ENCODE data around the gene CUEDC2.

Gene CUEDC2

DNA sequence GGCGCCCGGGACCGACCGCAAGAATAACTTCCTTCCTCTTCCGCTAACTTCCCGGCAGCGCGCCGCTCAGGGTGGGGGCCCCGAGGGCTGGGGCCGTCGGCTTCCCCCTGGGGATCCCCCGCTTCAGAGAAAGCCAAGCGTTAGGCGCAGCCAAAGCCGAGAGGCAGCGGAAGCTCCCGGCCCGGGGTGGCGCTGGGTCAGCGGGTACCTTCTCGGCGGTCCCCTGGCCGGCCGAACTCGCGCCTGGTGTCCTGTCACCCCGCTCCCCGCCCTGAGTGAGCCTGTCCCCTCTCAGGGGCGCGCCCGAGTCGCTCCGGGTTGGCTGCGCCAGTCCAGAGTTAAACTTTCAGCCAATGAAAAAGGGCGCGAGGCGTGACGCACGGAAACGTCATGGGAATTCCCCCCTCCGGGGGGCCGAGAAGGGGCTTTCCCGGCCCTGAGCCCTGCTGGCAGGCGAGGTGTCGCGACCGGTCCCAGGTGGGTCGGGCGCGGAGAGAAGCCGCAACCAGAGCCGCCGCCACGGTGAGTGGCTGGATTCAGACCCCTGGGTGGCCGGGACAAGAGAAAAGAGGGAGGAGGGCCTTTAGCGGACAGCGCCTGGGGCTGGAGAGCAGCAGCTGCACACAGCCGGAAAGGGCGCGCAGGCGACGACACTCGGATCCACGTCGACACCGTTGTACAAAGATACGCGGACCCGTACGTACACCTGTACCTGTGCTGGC is 38.1 kb downstream of the CUEDC2 start:
- Histone ChIP-seq H3K9me3 (ENCODE audit: low read length) (no peaks in the 10 kb centered on the region), H4K20me1 (ENCODE audit: insufficient read depth, low read length) (no peaks in the 10 kb centered on the region), H3K9me2 (ENCODE audit: low read depth, low read length) (no peaks in the 10 kb centered on the region), H3K36me3 (ENCODE audit: insufficient read depth, low read length) (no peaks in the 10 kb centered on the region), H3K4me3 (ENCODE audit: low read depth, low read length, poor library complexity, severe bottlenecking) (peak overlapping the region; percentile 79), H3K9ac (ENCODE audit: low read length) (peak overlapping the region; percentile 73), H3K4me2 (ENCODE audit: low read length) (peak overlapping the region; percentile 79), H3K79me2 (ENCODE audit: insufficient read depth, low read length) (no peaks in the 10 kb centered on the region), H2AFZ (ENCODE audit: low read length) (no peak overlapping the region), H3K27me3 (ENCODE audit: insufficient read depth, low read length) (no peaks in the 10 kb centered on the region), H3K4me1 (ENCODE audit: insufficient read depth, low read length, severe bottlenecking) (peaks cover 18% of the 10 kb centered on the region), H3K27ac (ENCODE audit: low read depth, low read length, poor library complexity, severe bottlenecking) (peak overlapping the region; percentile 73), H3F3A (ENCODE audit: insufficient read depth, low read length) (no peaks in the 10 kb centered on the region)
- TF ChIP-seq EZH2 (IDR thresholded peaks at IDR 0.05; ENCODE audit: borderline replicate concordance, low read length), result no peak
- TF ChIP-seq, protein P1, sequence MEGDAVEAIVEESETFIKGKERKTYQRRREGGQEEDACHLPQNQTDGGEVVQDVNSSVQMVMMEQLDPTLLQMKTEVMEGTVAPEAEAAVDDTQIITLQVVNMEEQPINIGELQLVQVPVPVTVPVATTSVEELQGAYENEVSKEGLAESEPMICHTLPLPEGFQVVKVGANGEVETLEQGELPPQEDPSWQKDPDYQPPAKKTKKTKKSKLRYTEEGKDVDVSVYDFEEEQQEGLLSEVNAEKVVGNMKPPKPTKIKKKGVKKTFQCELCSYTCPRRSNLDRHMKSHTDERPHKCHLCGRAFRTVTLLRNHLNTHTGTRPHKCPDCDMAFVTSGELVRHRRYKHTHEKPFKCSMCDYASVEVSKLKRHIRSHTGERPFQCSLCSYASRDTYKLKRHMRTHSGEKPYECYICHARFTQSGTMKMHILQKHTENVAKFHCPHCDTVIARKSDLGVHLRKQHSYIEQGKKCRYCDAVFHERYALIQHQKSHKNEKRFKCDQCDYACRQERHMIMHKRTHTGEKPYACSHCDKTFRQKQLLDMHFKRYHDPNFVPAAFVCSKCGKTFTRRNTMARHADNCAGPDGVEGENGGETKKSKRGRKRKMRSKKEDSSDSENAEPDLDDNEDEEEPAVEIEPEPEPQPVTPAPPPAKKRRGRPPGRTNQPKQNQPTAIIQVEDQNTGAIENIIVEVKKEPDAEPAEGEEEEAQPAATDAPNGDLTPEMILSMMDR (IDR thresholded peaks at IDR 0.05; ENCODE audit: low read length), result no peak; the same call in 1 of the 2 replicates

DNA sequence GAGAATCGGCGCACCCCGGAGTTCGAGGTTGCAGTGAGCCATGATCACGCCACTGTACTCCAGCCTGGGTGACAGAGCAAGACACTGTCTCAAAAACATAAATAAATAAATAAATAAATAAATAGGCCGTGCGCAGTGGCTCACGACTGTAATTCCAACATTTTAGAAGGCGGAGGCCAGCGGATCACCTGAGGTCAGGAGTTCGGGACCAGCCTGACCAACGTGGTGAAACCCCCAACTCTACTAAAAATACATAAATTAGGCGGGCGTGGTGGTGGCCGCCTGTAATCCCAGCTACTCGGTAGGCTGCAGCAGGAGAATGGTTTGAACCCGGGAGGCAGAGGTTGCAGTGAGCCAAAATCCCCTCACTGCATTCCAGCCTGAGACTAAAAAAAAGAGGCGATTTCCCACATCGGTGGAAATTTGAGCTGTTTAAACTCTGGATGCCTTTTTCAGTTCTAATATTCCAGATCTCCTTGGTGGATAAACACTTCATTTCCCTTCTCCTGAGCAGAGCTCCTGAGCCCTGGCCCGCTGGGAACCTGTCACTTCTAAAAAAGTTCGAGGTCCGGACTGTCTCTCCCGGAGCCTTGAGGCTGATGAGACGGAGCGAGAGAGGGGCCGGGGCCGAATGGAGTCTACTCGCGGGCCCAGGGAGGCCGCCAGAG is 38.8 kb downstream of the CUEDC2 start:
- H3K79me2 ChIP-seq (ENCODE audit: insufficient read depth, low read length), result no peaks in the 10 kb centered on the region
- no peaks in the 10 kb centered on the region for H4K20me1 ChIP-seq (ENCODE audit: insufficient read depth, low read length)
- H3K36me3 ChIP-seq (ENCODE audit: insufficient read depth, low read length), result no peaks in the 10 kb centered on the region
- H3F3A ChIP-seq (ENCODE audit: insufficient read depth, low read length), result no peaks in the 10 kb centered on the region
- no peaks in the 10 kb centered on the region for H3K9me2 ChIP-seq (ENCODE audit: low read depth, low read length)
- H3K9me3 ChIP-seq (ENCODE audit: low read length), result no peaks in the 10 kb centered on the region
- H3K4me3 ChIP-seq (ENCODE audit: low read depth, low read length, poor library complexity, severe bottlenecking), result peak overlapping the region; percentile 79
- H3K9ac ChIP-seq (ENCODE audit: low read length), result peak overlapping the region; percentile 73
- H3K4me1 ChIP-seq (ENCODE audit: insufficient read depth, low read length, severe bottlenecking), result peaks cover 18% of the 10 kb centered on the region
- peak overlapping the region; percentile 73 for H3K27ac ChIP-seq (ENCODE audit: low read depth, low read length, poor library complexity, severe bottlenecking)
- TF ChIP-seq, protein P1 (IDR thresholded peaks at IDR 0.05; ENCODE audit: low read length), result peak; percentile 61
- TF ChIP-seq EZH2 (IDR thresholded peaks at IDR 0.05; ENCODE audit: borderline replicate concordance, low read length), result no peak
- H3K27me3 ChIP-seq (ENCODE audit: insufficient read depth, low read length), result no peaks in the 10 kb centered on the region
- H2AFZ ChIP-seq (ENCODE audit: low read length), result no peak overlapping the region
- peak overlapping the region; percentile 79 for H3K4me2 ChIP-seq (ENCODE audit: low read length)

DNA sequence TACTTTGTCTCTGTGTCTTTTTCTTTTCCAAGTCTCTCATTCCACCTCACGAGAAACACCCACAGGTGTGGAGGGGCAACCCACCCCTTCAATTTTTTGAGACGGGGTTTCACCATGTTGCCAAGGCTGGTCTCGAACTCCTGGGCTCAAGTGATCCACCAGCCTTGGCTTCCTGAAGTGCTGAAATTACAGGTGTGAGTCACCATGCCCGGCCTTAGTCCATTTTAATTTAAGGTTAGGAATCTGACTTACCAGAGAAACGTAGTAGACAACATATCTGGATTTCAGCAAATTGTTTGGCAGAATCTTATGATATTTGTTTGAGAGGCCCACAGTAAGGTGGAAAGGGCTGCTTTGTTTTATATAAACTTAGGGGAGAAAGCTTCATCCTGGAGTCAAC is 40.1 kb downstream of the CUEDC2 start:
- Histone ChIP-seq H3K9ac (ENCODE audit: low read length) (no peak overlapping the region), H3K36me3 (ENCODE audit: insufficient read depth, low read length) (no peaks in the 10 kb centered on the region), H2AFZ (ENCODE audit: low read length) (no peak overlapping the region), H3K9me3 (ENCODE audit: low read length) (no peaks in the 10 kb centered on the region), H3K27me3 (ENCODE audit: insufficient read depth, low read length) (no peaks in the 10 kb centered on the region), H3K9me2 (ENCODE audit: low read depth, low read length) (no peaks in the 10 kb centered on the region), H3K27ac (ENCODE audit: low read depth, low read length, poor library complexity, severe bottlenecking) (no peak overlapping the region), H3F3A (ENCODE audit: insufficient read depth, low read length) (no peaks in the 10 kb centered on the region), H3K4me3 (ENCODE audit: low read depth, low read length, poor library complexity, severe bottlenecking) (no peak overlapping the region), H4K20me1 (ENCODE audit: insufficient read depth, low read length) (no peaks in the 10 kb centered on the region), H3K79me2 (ENCODE audit: insufficient read depth, low read length) (no peaks in the 10 kb centered on the region), H3K4me1 (ENCODE audit: insufficient read depth, low read length, severe bottlenecking) (peaks cover 18% of the 10 kb centered on the region), H3K4me2 (ENCODE audit: low read length) (no peak overlapping the region)
- no peak for TF ChIP-seq EZH2 (IDR thresholded peaks at IDR 0.05; ENCODE audit: borderline replicate concordance, low read length)
- TF ChIP-seq, protein P1 (IDR thresholded peaks at IDR 0.05; ENCODE audit: low read length), result no peak
